HepG2 (cell line): Measurements from ENCODE around the gene EFCAB8. TPM values are rescaled to one million over a fixed set of nuclear protein-coding genes. Genes with fewer than 3 reads are reported as not detected.

ENCODE experiments used
- ETS1 ChIP-seq: sonication (generic); formaldehyde crosslinking; IDR thresholded peaks from 2 replicates; pipeline ENCODE4 v1.4.0; 2020; ENCODE audit warnings: missing genetic modification reagents
- JUNB ChIP-seq: sonication (generic); formaldehyde crosslinking; IDR thresholded peaks from 2 replicates; pipeline ENCODE4 v1.8.0; 2022; ENCODE audit warnings: missing genetic modification reagents, mild to moderate bottlenecking, borderline replicate concordance
- KLF6 ChIP-seq: IDR thresholded peaks from 2 replicates; pipeline ENCODE4 v1.8.0; 2016; ENCODE audit warnings: missing biosample characterization, missing genetic modification reagents
- NPAS2 ChIP-seq: sonication (generic); formaldehyde crosslinking; IDR thresholded peaks from 2 replicates; pipeline ENCODE4 v1.8.0; 2022; ENCODE audit warnings: mild to moderate bottlenecking, missing genetic modification reagents, borderline replicate concordance
- RFX3 ChIP-seq: IDR thresholded peaks from 2 replicates; pipeline ENCODE4 v1.6.1; 2016; ENCODE audit warnings: missing biosample characterization, missing genetic modification reagents
- ZNF260 ChIP-seq: sonication (generic); formaldehyde crosslinking; IDR thresholded peaks from 2 replicates; pipeline ENCODE4 v1.4.0; 2020; ENCODE audit warnings: missing genetic modification reagents, low read depth, mild to moderate bottlenecking, borderline replicate concordance
- ZNF264 ChIP-seq: sonication (generic); formaldehyde crosslinking; IDR thresholded peaks from 2 replicates; pipeline ENCODE4 v1.4.0; 2020; ENCODE audit warnings: missing genetic modification reagents
- ZNF44 ChIP-seq: sonication (generic); formaldehyde crosslinking; IDR thresholded peaks from 2 replicates; pipeline ENCODE4 v1.5.1; 2020; ENCODE audit warnings: mild to moderate bottlenecking, missing genetic modification reagents
- ZNF646 ChIP-seq: sonication (generic); formaldehyde crosslinking; IDR thresholded peaks from 2 replicates; pipeline ENCODE4 v1.9.0; 2021; ENCODE audit warnings: mild to moderate bottlenecking, missing genetic modification reagents
- polyA plus RNA-seq, 8 experiments: library from polyadenylated mRNA; depleted of rRNA in 3 of 8; stranded (reverse) in 7 of 8; unstranded in 1 of 8; fragments of >200 nt; fragmentation: Illumina TruSeq in 4 of 8; extraction: Trizol in 4 of 8; gene quantifications; 2 replicates each; pipeline versions ENCODE4 v1.2.1 to v1.2.3, GENCODE V29; 2011 to 2016; ENCODE audit warnings: low read depth in 4 of 8, missing spikeins in 1 of 8, mixed read lengths in 1 of 8; ENCODE audit not compliant: insufficient read depth in 1 of 8
- total RNA-seq, 5 experiments: library from RNA; depleted of rRNA; stranded (reverse); fragments of >200 nt; fragmentation: Illumina TruSeq; extraction: Trizol; gene quantifications; 2 replicates each; pipeline ENCODE4 v1.2.3, GENCODE V29; 2016; ENCODE audit warnings: low read depth in 1 of 5
- TF ChIP-seq, protein P1 (sequence below): sonication (generic); formaldehyde crosslinking; IDR thresholded peaks from 2 replicates; pipeline ENCODE4 v1.5.1; 2020; ENCODE audit warnings: mild to moderate bottlenecking, missing genetic modification reagents, borderline replicate concordance

EFCAB8 gene
- total and polyA plus RNA-seq, 2 of the 13 experiments (the other 11 are each of a cell fraction or from before 2014, with no cell fraction given) = 0.15 to 0.22 TPM

- peak; percentile 18; the same call in 1 of the 2 replicates for TF ChIP-seq RFX3 (CRISPR knock-in tag)
- peak; percentile 88; the same call in 1 of the 2 replicates for TF ChIP-seq ZNF264 (CRISPR knock-in tag)
- TF ChIP-seq NPAS2 (CRISPR knock-in tag) = no peak
- peak; percentile 63; the same call in 1 of the 2 replicates for TF ChIP-seq KLF6
- TF ChIP-seq ETS1 (CRISPR knock-in tag) = no peak
- no peak for TF ChIP-seq JUNB (CRISPR knock-in tag)
- no peak; the same call in 1 of the 2 replicates for TF ChIP-seq ZNF646 (CRISPR knock-in tag)
- no peak for TF ChIP-seq ZNF260 (CRISPR knock-in tag)
- TF ChIP-seq ZNF44 (CRISPR knock-in tag) = peak; percentile 97
- TF ChIP-seq, protein P1, sequence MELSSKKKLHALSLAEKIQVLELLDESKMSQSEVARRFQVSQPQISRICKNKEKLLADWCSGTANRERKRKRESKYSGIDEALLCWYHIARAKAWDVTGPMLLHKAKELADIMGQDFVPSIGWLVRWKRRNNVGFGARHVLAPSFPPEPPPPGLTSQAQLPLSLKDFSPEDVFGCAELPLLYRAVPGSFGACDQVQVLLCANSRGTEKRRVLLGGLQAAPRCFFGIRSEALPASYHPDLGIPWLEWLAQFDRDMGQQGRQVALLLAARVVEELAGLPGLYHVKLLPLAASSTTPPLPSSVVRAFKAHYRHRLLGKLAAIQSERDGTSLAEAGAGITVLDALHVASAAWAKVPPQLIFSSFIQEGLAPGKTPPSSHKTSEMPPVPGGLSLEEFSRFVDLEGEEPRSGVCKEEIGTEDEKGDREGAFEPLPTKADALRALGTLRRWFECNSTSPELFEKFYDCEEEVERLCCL (CRISPR knock-in tag) = no peak
Measured at GRCh38 chr20:33005908-33006775, 147.4 kb downstream of the EFCAB8 start (continued).
